ENCODE measurements around the gene CREB5. TPM values are rescaled to one million over a fixed set of nuclear protein-coding genes. Genes with fewer than 3 reads are reported as not detected.

CREB5 gene
- total and polyA plus RNA-seq, 2 of the 8 experiments (the other 6 are each of a cell fraction or from before 2014, with no cell fraction given), result 2.4 to 2.7 TPM

DNA sequence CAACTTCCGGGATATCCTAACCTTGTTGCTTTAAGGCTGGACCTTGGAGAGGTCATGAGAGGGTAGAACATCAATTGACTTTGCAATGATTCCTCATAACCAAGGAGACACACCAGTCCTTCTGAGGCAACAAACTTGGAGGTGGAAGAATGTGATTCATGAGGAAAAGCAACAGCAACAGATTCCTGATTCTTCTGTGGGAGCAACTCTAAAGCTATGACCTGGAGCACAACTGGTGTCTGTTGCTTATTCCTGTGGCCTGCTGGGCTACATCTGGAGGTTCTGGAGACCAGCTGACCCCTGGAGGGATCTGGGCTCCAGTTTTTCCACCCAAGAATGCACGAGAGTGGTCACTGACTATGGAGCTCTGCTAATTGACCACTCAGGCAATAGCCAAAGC is 116.6 kb downstream of the CREB5 start:
- Histone ChIP-seq H2BK20ac (ENCODE audit: low read length) (no peak overlapping the region), H3K4me1 (replicated peaks in 1 of 4; ENCODE audit: control insufficient read depth in 3 of 4, insufficient read depth in 4 of 4, low read length in 3 of 4) (peaks cover 1 to 6% (median 3%) of the 10 kb centered on the region in 4 experiments; a peak in 5 of 7 replicates), H2AFZ (ENCODE audit: low read length) (no peak overlapping the region), H3K9ac (replicated peaks in 1 of 4; ENCODE audit: extremely low read depth in 1 of 4, low read depth in 3 of 4, low read length in 3 of 4) (no peak overlapping the region), H4K8ac (ENCODE audit: extremely low read depth, insufficient read depth, low read length) (no peak overlapping the region), H3K4me2 (ENCODE audit: insufficient read depth in 1 of 2, low read depth in 2 of 2, low read length in 2 of 2) (no peak overlapping the region), H3K79me2 (ENCODE audit: control insufficient read depth in 1 of 2, insufficient read depth in 2 of 2, low read length in 2 of 2) (no peaks in the 10 kb centered on the region), H3K14ac (ENCODE audit: insufficient read length) (no peak overlapping the region), H3K4ac (replicated peaks; ENCODE audit: insufficient read length, low read depth, low read length) (no peak overlapping the region), H2BK15ac (ENCODE audit: low read length) (no peak overlapping the region), H2BK5ac (ENCODE audit: low read depth, low read length) (no peak overlapping the region), H4K5ac (ENCODE audit: insufficient read length, low read depth, low read length) (no peak overlapping the region), H3K27ac (ENCODE audit: low read depth, low read length) (no peak overlapping the region), H3K56ac (replicated peaks; ENCODE audit: insufficient read length, low read depth, low read length) (no peak overlapping the region), H3K23me2 (ENCODE audit: low read depth, low read length) (no peaks in the 10 kb centered on the region), H3K23ac (ENCODE audit: insufficient read length) (no peak overlapping the region), H4K91ac (replicated peaks; ENCODE audit: insufficient read length, low read length) (no peak overlapping the region), H4K20me1 (replicated peaks in 1 of 2; ENCODE audit: control insufficient read depth in 1 of 2, insufficient read depth in 2 of 2, low read length in 2 of 2) (no peaks in the 10 kb centered on the region), H2BK120ac (replicated peaks; ENCODE audit: low read depth, low read length) (no peak overlapping the region), H2BK12ac (ENCODE audit: low read depth, low read length) (no peak overlapping the region), H2AK5ac (ENCODE audit: low read depth, low read length) (no peak overlapping the region), H3K79me1 (ENCODE audit: low read depth, low read length) (no peaks in the 10 kb centered on the region), H3K27me3 (replicated peaks in 1 of 4; ENCODE audit: control insufficient read depth in 3 of 4, extremely low read depth in 1 of 4, insufficient read depth in 3 of 4, low read length in 3 of 4) (no peaks in the 10 kb centered on the region; a peak in 1 of 7 replicates), H3K9me3 (ENCODE audit: insufficient read depth in 2 of 2, low read depth in 1 of 2, low read length in 1 of 2) (no peaks in the 10 kb centered on the region), H3K18ac (ENCODE audit: extremely low read depth, low read length) (no peak overlapping the region), H3K4me3 (ENCODE audit: extremely low read depth in 1 of 4, insufficient read depth in 2 of 4, low read depth in 3 of 4, low read length in 4 of 4) (no peak overlapping the region), H3K36me3 (ENCODE audit: control insufficient read depth in 2 of 4, insufficient read depth in 4 of 4, low read length in 3 of 4) (no peaks in the 10 kb centered on the region)
- no peak for FAIRE-seq
- ChIA-PET CTCF (ENCODE audit: partially characterized antibody) (interaction anchor here (1.4 to 1.8 kb wide), 2 partner anchors 86 to 168 kb away, joined by 3 to 5 read pairs; no protein-coding TSS in a partner anchor), POLR2A (ENCODE audit: partially characterized antibody) (interaction anchor here (0.8 kb wide), 1 partner anchor 13 kb away, joined by 3 read pairs; no protein-coding TSS in a partner anchor)
- TF ChIP-seq NANOG (IDR thresholded peaks at IDR 0.05; ENCODE audit: insufficient read depth, low read depth, low read length, poor library complexity, severe bottlenecking) (no peak), GABPA (IDR thresholded peaks at IDR 0.05; ENCODE audit: borderline replicate concordance, insufficient read depth, low read length) (no peak), BRCA1 (IDR thresholded peaks at IDR 0.05; ENCODE audit: low read depth, low read length) (no peak), HDAC2 (IDR thresholded peaks at IDR 0.05; ENCODE audit: borderline replicate concordance in 1 of 2, low read depth in 2 of 2, low read length in 2 of 2) (no peak), CEBPB (IDR thresholded peaks at IDR 0.05; ENCODE audit: low read depth, low read length) (no peak), TAF1 (IDR thresholded peaks at IDR 0.05; ENCODE audit: low read depth, low read length) (no peak), KDM1A (IDR thresholded peaks at IDR 0.05; ENCODE audit: borderline replicate concordance, low read length) (no peak)
- TF ChIP-seq, protein P1, sequence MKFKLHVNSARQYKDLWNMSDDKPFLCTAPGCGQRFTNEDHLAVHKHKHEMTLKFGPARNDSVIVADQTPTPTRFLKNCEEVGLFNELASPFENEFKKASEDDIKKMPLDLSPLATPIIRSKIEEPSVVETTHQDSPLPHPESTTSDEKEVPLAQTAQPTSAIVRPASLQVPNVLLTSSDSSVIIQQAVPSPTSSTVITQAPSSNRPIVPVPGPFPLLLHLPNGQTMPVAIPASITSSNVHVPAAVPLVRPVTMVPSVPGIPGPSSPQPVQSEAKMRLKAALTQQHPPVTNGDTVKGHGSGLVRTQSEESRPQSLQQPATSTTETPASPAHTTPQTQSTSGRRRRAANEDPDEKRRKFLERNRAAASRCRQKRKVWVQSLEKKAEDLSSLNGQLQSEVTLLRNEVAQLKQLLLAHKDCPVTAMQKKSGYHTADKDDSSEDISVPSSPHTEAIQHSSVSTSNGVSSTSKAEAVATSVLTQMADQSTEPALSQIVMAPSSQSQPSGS (IDR thresholded peaks at IDR 0.05; ENCODE audit: low read length), result no peak
- DNase-seq (ENCODE audit: low read depth in 1 of 2, low spot score in 2 of 2), result no peak
- WGBS, 2 experiments (ENCODE audit: extremely low coverage in 1 of 2, insufficient coverage in 1 of 2, insufficient read length in 1 of 2, insufficient replicate concordance in 2 of 2, low coverage in 1 of 2, low lambda C conversion rate in 2 of 2, missing lambda C conversion rate in 1 of 2), result 93% methylated on average over 2 of the region's 2 CpGs; no CpG with 5 or more reads in 1 of the 2 experiments
